Stimulated activated CD8-positive, alpha-beta memory T cell treated with anti-CD3 and anti-CD28 coated beads, Interleukin-7, amount 100 ng/mL, for 48 hours (primary cell): Measurements from ENCODE around the gene DUSP11.
"Not testable (repeated sequence)": the region's sequence is repeated elsewhere in the genome, so short reads cannot be mapped to it uniquely, and the experiment has no call there.

Source experiments
- DNase-seq, 2 donors: peaks; one replicate each; pipeline ENCODE4 v3.0.0-alpha.2; 2020; ENCODE audit warnings: low read depth in 1 of 2; ENCODE audit errors: extremely low read depth in 1 of 2

The DUSP11 gene

DNA sequence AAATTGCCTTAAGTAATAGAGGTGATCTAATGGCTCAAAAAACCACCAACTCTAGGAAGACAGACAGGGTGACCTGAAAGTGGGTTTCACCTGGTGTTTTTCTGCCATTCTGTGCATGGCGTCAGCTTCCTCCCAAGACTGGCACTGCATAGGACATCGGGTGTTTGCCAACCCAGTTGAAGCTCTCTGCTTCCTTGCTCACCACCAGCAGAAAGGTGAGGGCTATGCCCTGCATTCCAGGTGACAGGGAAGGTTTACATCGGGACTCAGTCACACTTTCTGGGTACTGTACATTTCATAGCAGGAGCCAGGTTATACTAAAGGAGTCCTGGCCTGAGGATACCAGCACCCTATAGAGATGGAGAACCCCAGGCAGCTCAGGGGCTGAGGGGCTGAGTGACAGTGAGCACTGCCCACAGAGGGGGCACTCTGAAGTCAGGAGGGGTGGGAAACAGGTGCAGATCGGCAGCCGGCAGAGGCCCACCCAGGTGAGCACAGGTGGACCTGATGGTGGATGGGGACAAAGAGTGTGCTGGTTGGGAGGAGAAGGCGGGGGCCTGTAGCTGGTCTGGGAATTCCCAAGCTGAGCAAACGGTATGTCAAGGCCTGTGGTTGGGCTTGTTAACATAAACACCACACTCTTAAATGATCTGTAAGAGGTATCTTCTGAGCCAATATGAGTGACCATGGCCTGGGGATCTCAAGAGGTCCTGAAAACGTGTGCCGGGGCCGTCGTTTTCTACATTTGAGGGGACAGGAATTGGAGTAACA lies 60.9 kb downstream of the DUSP11 start:
- DNase-seq, result no peak

- DNase-seq, result no peak
These were observed 61.5 kb downstream of the DUSP11 start for GRCh38 chr2:73718421-73718820.

DNA sequence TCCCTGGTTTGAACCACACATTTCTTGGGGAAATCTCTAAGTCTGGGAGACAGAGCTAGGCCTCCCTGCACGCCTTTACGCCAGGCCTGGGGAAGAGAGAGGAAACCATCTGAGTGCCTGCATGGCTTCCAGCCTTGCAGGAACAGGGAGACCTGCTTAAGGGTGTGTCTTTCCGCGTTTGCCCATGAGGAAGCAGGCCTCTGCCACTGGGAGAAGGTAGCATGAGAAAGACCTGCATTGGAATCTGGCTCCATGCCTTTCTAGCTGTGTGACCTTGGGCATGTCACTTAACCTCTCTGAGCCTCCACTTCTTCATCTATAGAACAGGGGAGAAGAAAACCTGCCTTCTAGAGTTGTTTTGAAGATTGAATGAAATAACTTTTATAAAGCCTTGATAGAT lies 62.2 kb downstream of the DUSP11 start:
- not testable (repeated sequence) for DNase-seq

DNA sequence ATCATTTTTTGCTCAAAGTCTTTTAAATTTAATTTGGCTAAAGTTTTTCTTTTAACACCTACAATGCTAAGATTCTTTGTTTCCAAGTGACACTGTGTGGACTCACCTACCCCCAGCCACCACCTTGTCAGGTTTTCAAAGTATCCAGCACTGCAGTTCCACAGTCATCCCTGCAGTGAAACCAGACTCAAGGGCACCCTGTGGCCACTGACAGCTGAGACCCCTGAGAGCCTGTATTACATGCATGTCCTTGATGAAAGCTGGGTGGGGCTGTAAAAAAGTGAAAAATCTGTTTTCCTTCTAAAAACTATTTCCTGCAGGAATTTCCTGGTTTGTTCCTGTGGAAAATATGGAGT lies 62.7 kb downstream of the DUSP11 start:
- no peak for DNase-seq

DNA sequence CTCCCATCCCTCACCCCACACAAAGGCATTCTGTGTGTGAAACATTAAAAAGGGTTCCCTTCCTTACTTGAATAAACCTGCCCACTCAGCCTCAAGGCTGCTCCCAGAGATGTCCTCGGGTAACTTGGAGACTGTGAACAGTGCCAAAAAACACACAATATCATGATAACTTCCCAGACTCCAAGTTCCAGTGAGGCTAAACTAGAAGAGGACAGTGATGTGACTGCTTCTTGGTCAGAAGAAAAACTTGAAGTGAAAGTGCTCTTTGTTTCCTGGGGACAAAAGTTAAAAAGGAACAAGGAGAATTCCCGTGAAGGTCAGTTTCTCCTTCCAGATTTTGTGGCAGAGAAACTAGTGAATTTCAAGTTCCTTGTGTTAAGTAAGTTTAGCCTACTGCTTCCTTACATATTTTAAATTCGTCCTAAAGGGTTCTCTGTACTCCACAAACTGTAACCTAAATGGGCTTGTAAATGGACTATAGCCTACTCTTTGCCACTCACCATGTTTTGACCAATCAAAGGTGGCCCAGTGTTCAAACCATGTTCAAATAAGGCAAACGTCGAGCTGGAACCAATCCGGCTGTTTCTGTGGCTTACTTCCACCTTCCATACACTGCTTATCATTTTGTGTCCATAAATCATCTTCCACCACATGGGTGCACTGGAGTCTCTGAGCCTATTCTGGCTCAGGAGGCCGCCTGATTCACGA lies 63.2 kb downstream of the DUSP11 start:
- DNase-seq, result no peak

DNA sequence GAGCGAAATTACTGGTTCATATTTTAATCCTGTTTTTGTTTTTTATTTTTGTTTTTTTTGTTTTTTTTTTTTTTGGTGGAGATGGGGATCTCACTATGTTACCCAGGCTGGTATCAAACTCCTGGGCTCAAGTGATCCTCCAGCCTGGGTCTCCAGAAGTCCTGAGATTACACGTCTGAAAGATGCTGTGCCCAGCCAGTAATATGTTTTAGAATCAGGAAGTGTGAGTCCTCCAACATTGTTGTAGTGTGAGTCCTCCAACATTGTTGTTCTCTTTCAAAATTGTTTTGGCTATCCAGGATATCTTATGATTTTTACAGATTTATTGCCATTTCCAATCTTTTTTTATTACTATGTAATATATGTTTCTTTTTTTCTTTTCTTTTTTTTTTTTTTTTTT lies 65.8 kb downstream of the DUSP11 start:
- no peak for DNase-seq
